Activated CD8-positive, alpha-beta memory T cell treated with anti-CD3 and anti-CD28 coated beads, Interleukin-2, amount 50 U/mL, for 1 hour (primary cell): ENCODE results near the gene WDTC1.
A peak's percentile ranks its signal among the peaks of the same experiment; 100 is the strongest.
"Not testable (repeated sequence)": the region's sequence is repeated elsewhere in the genome, so short reads cannot be mapped to it uniquely, and the experiment has no call there.

Experiments used
- DNase-seq: peaks from one replicate; pipeline ENCODE4 v3.0.0-alpha.2; 2020; ENCODE audit errors: extremely low read depth

Gene WDTC1

GRCh38 chr1:27234049-27234882 is at the start of gene WDTC1:
Gene WDTC1 (plus strand): TSS chr1:27234632. CDS start chr1:27261055, 26,423 bp downstream.
- DNase-seq, result peak; percentile 94

- DNase-seq, result not testable (repeated sequence)
Measured at GRCh38 chr1:27184665-27185064, 49.8 kb upstream of the WDTC1 start.

GRCh38 chr1:27192039-27192529 is 42.3 kb upstream of the WDTC1 start:
- DNase-seq, result no peak

- no peak for DNase-seq
Measured at GRCh38 chr1:27193194-27193593, 41.2 kb upstream of the WDTC1 start.

- DNase-seq, result no peak
Measured at GRCh38 chr1:27201295-27201694, 33.1 kb upstream of the WDTC1 start.

GRCh38 chr1:27203946-27204345 is 30.5 kb upstream of the WDTC1 start:
- no peak for DNase-seq

GRCh38 chr1:27207238-27207637 is 27.2 kb upstream of the WDTC1 start:
- not testable (repeated sequence) for DNase-seq

- not testable (repeated sequence) for DNase-seq
Measured at GRCh38 chr1:27208143-27208850, 26.1 kb upstream of the WDTC1 start.

- no peak for DNase-seq
Measured at GRCh38 chr1:27216466-27216865, 18.0 kb upstream of the WDTC1 start.

- no peak for DNase-seq
Measured at GRCh38 chr1:27217401-27217800, 17.0 kb upstream of the WDTC1 start.

- no peak for DNase-seq
Measured at GRCh38 chr1:27218736-27219135, 15.7 kb upstream of the WDTC1 start.

GRCh38 chr1:27220096-27220495 is 14.3 kb upstream of the WDTC1 start:
- DNase-seq, result no peak

GRCh38 chr1:27220702-27221497 is 13.5 kb upstream of the WDTC1 start:
- not testable (repeated sequence) for DNase-seq

- DNase-seq, result no peak
Measured at GRCh38 chr1:27225621-27226020, 8.8 kb upstream of the WDTC1 start.

GRCh38 chr1:27227765-27228164 is 6.7 kb upstream of the WDTC1 start:
- DNase-seq, result no peak

- DNase-seq, result no peak
Measured at GRCh38 chr1:27233667-27234048, 774 bp upstream of the WDTC1 start.

- no peak for DNase-seq
Measured at GRCh38 chr1:27235827-27236226, 1.4 kb downstream of the WDTC1 start.

GRCh38 chr1:27237112-27237511 is 2.7 kb downstream of the WDTC1 start:
- DNase-seq, result no peak

- no peak for DNase-seq
Measured at GRCh38 chr1:27238032-27238431, 3.6 kb downstream of the WDTC1 start.

GRCh38 chr1:27241677-27242076 is 7.2 kb downstream of the WDTC1 start:
- DNase-seq, result no peak

- not testable (repeated sequence) for DNase-seq
Measured at GRCh38 chr1:27243665-27244064, 9.2 kb downstream of the WDTC1 start.

GRCh38 chr1:27246194-27246593 is 11.8 kb downstream of the WDTC1 start:
- DNase-seq, result no peak
